HG02884 (cell line): ENCODE measurements around the gene CFHR2.

ENCODE experiments used
- ATAC-seq: cut with Tn5 transposase; IDR thresholded peaks from one replicate; pipeline ENCODE4 v1.9.1; 2021; ENCODE audit warnings: mild to moderate bottlenecking, moderate library complexity; ENCODE audit not compliant: unreplicated experiment

CFHR2 gene

DNA sequence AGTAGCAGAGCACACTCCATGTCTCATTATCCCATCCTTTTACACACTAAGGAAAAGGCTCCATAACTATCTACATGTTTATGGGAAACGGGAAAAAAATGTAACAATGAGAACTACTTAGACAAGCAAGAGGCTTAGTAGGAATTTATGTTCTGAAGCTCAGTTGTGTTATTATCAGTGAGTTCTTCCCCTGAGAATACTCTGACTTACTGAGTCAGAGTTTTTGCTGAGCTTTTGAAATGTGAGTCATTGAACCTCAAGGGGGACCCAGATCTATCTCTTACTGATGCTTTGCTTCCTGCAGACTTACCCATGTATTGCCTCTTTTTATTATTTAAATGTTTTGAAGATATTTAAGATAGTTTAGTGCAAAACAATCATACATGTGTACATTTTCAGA, 53.9 kb downstream of the CFHR2 start:
- ATAC-seq: no peak

DNA sequence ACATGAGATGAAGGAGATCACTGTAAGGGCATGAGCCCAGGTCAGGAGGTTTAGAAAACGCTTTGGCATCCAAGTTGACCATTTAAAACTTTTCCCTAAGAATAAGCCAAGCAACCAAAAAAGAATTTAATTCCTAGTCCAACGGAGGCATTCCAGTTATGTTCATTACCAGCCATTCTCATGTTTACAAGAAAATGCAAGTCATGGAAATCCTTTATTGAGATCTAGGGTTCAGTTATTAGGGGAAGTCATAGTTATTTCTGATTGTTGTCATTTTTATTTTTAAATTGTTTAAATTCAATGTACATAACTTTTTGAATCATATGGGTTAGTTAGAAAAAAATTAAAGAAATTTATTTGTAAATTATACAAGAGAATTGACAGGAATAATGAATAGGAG, 58.3 kb downstream of the CFHR2 start:
- no peak for ATAC-seq

DNA sequence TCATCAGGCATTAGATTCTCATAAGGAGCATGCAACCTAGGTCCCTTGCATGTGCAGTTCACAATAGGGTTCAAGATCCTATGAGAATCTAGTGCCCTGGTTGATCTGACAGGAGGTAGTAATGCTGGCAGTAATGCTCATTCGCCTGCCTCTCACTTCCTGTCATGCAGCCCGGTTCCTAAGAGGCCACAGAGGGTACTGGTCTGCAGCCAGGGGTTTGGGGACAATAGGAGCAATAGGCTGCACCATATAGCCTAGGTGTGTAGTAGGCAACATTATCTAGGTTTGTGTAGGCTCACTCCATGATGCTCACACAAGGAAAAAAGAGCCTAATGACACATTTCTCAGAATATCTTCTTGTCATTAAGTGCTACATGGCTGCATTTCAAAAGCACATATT, 59.6 kb downstream of the CFHR2 start:
- ATAC-seq: no peak

DNA sequence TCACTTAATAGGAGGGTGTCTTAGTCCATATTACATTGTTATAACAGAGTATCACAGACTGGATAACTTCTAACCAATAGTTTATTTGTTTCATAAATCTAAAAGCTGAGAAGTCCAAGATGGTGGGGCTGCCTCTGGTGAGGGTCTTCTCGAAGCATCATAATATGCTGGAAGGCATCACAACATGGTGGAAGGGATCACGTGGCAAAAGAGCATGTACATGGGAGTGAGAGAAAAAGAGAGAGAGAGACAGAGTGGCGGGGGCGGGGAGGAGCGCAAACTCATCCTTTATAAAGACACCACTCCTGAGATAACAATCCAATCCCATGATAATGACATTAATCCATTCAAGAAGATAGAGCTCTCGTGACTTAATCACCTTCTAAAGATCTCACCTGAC, 65.3 kb downstream of the CFHR2 start:
- ATAC-seq: no peak
